ENCODE measurements around the gene MTMR11. TPM values are rescaled to one million over a fixed set of nuclear protein-coding genes. Genes with fewer than 3 reads are reported as not detected.
A peak's percentile ranks its signal among the peaks of the same experiment; 100 is the strongest.

Gene MTMR11
- total and polyA plus RNA-seq, 9 of the 15 experiments (the other 6 are each of a cell fraction or from before 2014, with no cell fraction given): 0.09 to 1.6 (median 0.51) TPM

GRCh38 chr1:149928401-149928724 is 8.3 kb downstream of the MTMR11 start:
- Histone ChIP-seq H3K4me1 (replicated peaks in 1 of 2; ENCODE audit: control insufficient read depth in 2 of 2, insufficient read depth in 2 of 2, low read length in 2 of 2) (peaks cover 22 to 23% of the 10 kb centered on the region in 2 experiments), H3K9me1 (ENCODE audit: control insufficient read depth, insufficient read depth, low read length) (no peaks in the 10 kb centered on the region), H3K9me3 (replicated peaks; ENCODE audit: control insufficient read depth, insufficient read depth, low read depth, low read length) (no peaks in the 10 kb centered on the region), H3K27me3 (ENCODE audit: control insufficient read depth in 2 of 2, insufficient read depth in 2 of 2, low read length in 2 of 2) (no peaks in the 10 kb centered on the region), H3K36me3 (ENCODE audit: control insufficient read depth, insufficient read depth, low read length) (peaks cover 35% of the 10 kb centered on the region), H3K4me3 (peak overlapping the region; percentile 93), H3K4me2 (ENCODE audit: insufficient read depth, low read length) (peak overlapping the region; percentile 96), H2AFZ (ENCODE audit: low read depth, low read length) (peak overlapping the region; percentile 82), H3K9ac (ENCODE audit: insufficient read depth in 1 of 2, low read depth in 2 of 2, low read length in 2 of 2) (peak overlapping the region; percentile 76 to 94), H4K20me1 (replicated peaks; ENCODE audit: control insufficient read depth, insufficient read depth, low read length) (no peaks in the 10 kb centered on the region), H3K79me2 (ENCODE audit: control insufficient read depth, insufficient read depth, low read length) (peaks cover 36% of the 10 kb centered on the region), H3K27ac (ENCODE audit: extremely low read depth, low read depth, low read length) (peak overlapping the region; percentile 73)
- FAIRE-seq: no peak
- 8% methylated on average over 1 of the region's 1 CpG for WGBS (ENCODE audit: insufficient coverage, low coverage, missing lambda C conversion rate)
- ChIA-PET CTCF (ENCODE audit: low intra/inter-chr PET ratio) (no interaction called here), POLR2A (interaction anchor here (0.6 to 3.5 kb wide), 11 partner anchors 8 to 1053 kb away, joined by 3 to 28 read pairs (median 3); partner anchors contain the start of genes MTMR11 and VPS45)
- in situ Hi-C loops (cut with MboI): no loop called here
- ATAC-seq: no peak
- intact Hi-C loops (cut with micrococcal nuclease): no loop called here
- TF ChIP-seq MCM7 (IDR thresholded peaks at IDR 0.05): no peak
- TF ChIP-seq PRDM10 (IDR thresholded peaks at IDR 0.05; ENCODE audit: partially characterized antibody): peak; percentile 18
- TF ChIP-seq FIP1L1 (IDR thresholded peaks at IDR 0.05; ENCODE audit: low read depth, low read length, poor library complexity, severe bottlenecking): no peak
- no peak for TF ChIP-seq LCOR (CRISPR knock-in tag; IDR thresholded peaks at IDR 0.05)
- peak; percentile 53; the same call in 1 of the 2 replicates for TF ChIP-seq SPI1 (IDR thresholded peaks at IDR 0.05; ENCODE audit: borderline replicate concordance, low read depth, low read length)
- no peak for DNase-seq (ENCODE audit: extremely low read depth in 1 of 4, low spot score in 3 of 4)
- BruUV-seq (replicated peaks): no TSS peak

Data from K562 (cell line).